Small intestine (tissue), 7 donors: ENCODE results near the gene GSX1. TPM values are rescaled to one million over a fixed set of nuclear protein-coding genes. Genes with fewer than 3 reads are reported as not detected.

ENCODE experiments used
- DNase-seq, 2 donors: peaks; one replicate each; pipeline versions ENCODE4 v3.0.0 to v3.0.0-alpha.2; 2013
- FAIRE-seq: peaks from 2 replicates; lab custom pipeline; 2012; peaks lifted over from hg19 to GRCh38; lab: Jason Lieb, UNC
- H3K27ac ChIP-seq, 3 donors: one replicate each; pipeline ENCODE4 v1.5.1; 2013; ENCODE audit warnings: low read length in 2 of 3, mild to moderate bottlenecking in 2 of 3, control low read depth in 1 of 3, inconsistent platforms in 1 of 3, low read depth in 1 of 3, moderate library complexity in 1 of 3
- H3K27me3 ChIP-seq, 3 donors: one replicate each; pipeline ENCODE4 v1.6.1; 2013; ENCODE audit warnings: low read length in 3 of 3, inconsistent platforms in 1 of 3; ENCODE audit not compliant: control insufficient read depth in 3 of 3, insufficient read depth in 3 of 3
- H3K36me3 ChIP-seq, 3 donors: one replicate each; pipeline ENCODE4 v1.6.1; 2013; ENCODE audit warnings: low read length in 3 of 3, inconsistent platforms in 1 of 3, low read depth in 1 of 3, mild to moderate bottlenecking in 1 of 3, moderate library complexity in 1 of 3; ENCODE audit not compliant: control insufficient read depth in 3 of 3, insufficient read depth in 2 of 3
- H3K4me1 ChIP-seq, 3 donors: one replicate each; pipeline ENCODE4 v1.6.1; 2013; ENCODE audit warnings: low read length in 2 of 3, inconsistent platforms in 1 of 3, low read depth in 1 of 3, mild to moderate bottlenecking in 1 of 3, moderate library complexity in 1 of 3; ENCODE audit not compliant: control insufficient read depth in 3 of 3, insufficient read depth in 2 of 3
- H3K4me3 ChIP-seq, 3 donors: one replicate each; pipeline ENCODE4 v1.5.1; 2013; ENCODE audit warnings: low read length in 3 of 3, control low read depth in 1 of 3, inconsistent platforms in 1 of 3, low read depth in 1 of 3, mild to moderate bottlenecking in 1 of 3, moderate library complexity in 1 of 3
- H3K9me3 ChIP-seq, 2 donors: one replicate each; pipeline ENCODE4 v1.6.1; 2013; ENCODE audit warnings: low read depth in 1 of 2, low read length in 1 of 2; ENCODE audit not compliant: control insufficient read depth in 2 of 2, insufficient read depth in 1 of 2
- WGBS, 3 donors: extraction: QIAGEN DNeasy Blood & Tissue Kit; methylation state at CpG; one replicate each; pipeline ENCODE4 v1.1.7; 2013; 5-methylcytosine and 5-hydroxymethylcytosine counted together
- polyA plus RNA-seq, 4 donors: library from polyadenylated mRNA; stranded (reverse) in 3 of 4; unstranded in 1 of 4; fragments of 200-250 nt in 3 of 4; fragments of 120-200 nt in 1 of 4; gene quantifications; one replicate each; pipeline versions ENCODE4 v1.2.1 to v1.2.3, GENCODE V29; 2013
- donor health status: healthy with polysubstance abuse.
- donor health status: control.
- donor health status: control.
- donor health status: Bipolar disorder and iron deficiency.
- donor health status: healthy.

The GSX1 gene
- polyA plus RNA-seq, 4 donors: not detected

- FAIRE-seq: no peak
- WGBS, 3 donors: 3 to 8% (median 4%) methylated on average over 21 to 23 of the region's 23 CpGs
- no peak overlapping the region for H3K27ac ChIP-seq
- no peaks in the 10 kb centered on the region for H3K36me3 ChIP-seq
- peaks cover 3 to 20% (median 10%) of the 10 kb centered on the region in 3 donors for H3K4me1 ChIP-seq
- H3K27me3 ChIP-seq: peaks cover 12 to 71% (median 57%) of the 10 kb centered on the region in 3 donors
- H3K9me3 ChIP-seq: peaks cover 0 to 3% of the 10 kb centered on the region in 2 donors
- no peak overlapping the region for H3K4me3 ChIP-seq
- no peak for DNase-seq
These were observed 1.8 kb upstream of the GSX1 start for GRCh38 chr13:27790523-27790922.

- Histone ChIP-seq H3K4me1 (peaks cover 3 to 20% (median 10%) of the 10 kb centered on the region in 3 donors), H3K36me3 (no peaks in the 10 kb centered on the region), H3K4me3 (peak overlapping the region in 2 of 3 donors; percentile 30 to 38), H3K27me3 (peaks cover 16 to 79% (median 61%) of the 10 kb centered on the region in 3 donors), H3K27ac (no peak overlapping the region), H3K9me3 (peaks cover 0 to 3% of the 10 kb centered on the region in 2 donors)
- no peak for FAIRE-seq
- no peak for DNase-seq
- WGBS, 3 donors: 6 to 13% (median 9%) methylated on average over 36 of the region's 36 CpGs
These were observed 960 bp upstream of the GSX1 start for GRCh38 chr13:27791146-27791900.

DNA sequence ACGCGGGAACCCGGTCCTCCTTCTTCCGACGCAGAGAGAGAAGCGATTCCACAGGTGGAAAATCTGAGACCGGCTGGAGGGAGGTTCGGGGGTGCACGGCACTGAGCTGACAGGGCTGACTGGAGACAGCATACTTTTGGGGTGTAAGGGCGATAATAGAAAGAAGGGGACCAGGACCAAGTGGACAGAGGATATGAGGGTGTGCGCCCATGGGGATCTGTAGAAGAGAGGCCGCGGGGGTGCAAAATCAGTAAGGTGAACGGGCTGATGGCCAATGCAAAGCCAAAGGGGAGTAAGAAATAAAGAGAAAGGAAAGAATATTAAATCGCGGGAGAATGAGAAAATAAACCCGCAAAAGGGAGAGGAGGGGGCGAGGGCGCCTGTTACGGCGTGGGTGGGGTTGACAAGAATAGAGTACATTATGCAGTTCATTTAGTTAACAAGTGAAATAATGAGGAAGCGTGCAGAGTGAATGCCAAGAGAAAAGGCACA is 336 bp upstream of the GSX1 start:
- no peak overlapping the region for H3K4me3 ChIP-seq
- 15 to 22% (median 17%) methylated on average over 22 of the region's 22 CpGs for WGBS, 3 donors

DNA sequence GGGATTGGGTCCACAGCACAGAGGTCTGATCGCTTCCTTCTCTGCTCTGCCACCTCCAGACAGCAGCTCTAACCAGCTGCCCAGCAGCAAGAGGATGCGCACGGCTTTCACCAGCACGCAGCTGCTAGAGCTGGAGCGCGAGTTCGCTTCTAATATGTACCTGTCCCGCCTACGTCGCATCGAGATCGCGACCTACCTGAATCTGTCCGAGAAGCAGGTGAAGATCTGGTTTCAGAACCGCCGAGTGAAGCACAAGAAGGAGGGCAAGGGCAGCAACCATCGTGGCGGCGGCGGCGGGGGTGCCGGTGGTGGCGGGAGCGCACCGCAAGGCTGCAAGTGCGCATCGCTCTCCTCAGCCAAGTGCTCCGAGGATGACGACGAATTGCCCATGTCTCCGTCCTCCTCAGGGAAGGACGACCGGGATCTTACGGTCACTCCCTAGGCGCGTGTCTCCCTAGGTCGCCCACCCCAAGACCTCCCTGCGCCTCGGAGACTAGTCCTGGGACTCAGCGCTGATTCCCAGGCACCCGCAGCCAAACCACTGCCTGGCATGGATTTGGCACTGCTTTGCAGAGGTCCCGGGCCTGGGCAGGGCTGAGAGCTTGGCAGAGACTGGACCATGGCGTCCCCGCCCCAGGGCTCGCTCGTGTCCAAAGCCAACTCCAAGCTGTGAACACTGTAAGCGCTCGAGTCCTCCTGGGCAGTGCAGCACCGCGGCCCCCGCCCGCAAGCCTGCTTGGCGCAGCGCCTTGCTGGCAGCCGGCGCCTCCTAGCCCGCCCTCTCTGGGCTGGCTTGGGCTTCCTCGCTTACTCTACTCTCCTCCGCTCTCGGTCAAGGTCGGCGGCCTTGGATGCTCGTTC is 1.5 kb downstream of the GSX1 start:
- peaks cover 0 to 3% of the 10 kb centered on the region in 2 donors for H3K9me3 ChIP-seq
- no peak overlapping the region for H3K4me3 ChIP-seq
- DNase-seq (peak in 1 of 2 donors; percentile 26), FAIRE-seq (no peak)
- H3K4me1 ChIP-seq: peaks cover 3 to 25% (median 10%) of the 10 kb centered on the region in 3 donors
- peaks cover 23 to 93% (median 53%) of the 10 kb centered on the region in 3 donors for H3K27me3 ChIP-seq
- H3K36me3 ChIP-seq: no peaks in the 10 kb centered on the region
- WGBS, 3 donors: 7 to 14% (median 11%) methylated on average over 59 to 63 of the region's 63 CpGs
- no peak overlapping the region for H3K27ac ChIP-seq

More for the DNA sequence above, 336 bp upstream of the GSX1 start:
- Histone ChIP-seq H3K27me3 (peaks cover 20 to 85% (median 61%) of the 10 kb centered on the region in 3 donors), H3K36me3 (no peaks in the 10 kb centered on the region), H3K4me1 (peaks cover 3 to 23% (median 10%) of the 10 kb centered on the region in 3 donors), H3K27ac (no peak overlapping the region), H3K9me3 (peaks cover 0 to 3% of the 10 kb centered on the region in 2 donors)
- FAIRE-seq (no peak), DNase-seq (no peak)

DNA sequence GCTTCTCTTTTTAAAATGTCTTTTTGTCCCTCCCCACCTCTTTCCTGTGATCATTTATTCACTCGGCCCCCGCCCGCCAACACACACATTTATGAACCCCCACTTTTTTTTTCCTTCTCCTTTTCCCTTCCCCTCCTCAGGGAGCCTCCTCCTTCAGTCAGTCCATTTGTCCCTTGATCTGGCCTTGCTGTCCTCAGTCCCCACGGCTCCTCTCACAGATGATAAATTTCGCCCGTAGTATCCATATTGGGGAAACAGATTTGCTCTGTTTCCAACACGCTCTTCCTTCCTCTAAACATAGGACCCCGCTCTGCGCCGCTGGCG is 2.0 kb downstream of the GSX1 start:
- peaks cover 3 to 25% (median 10%) of the 10 kb centered on the region in 3 donors for H3K4me1 ChIP-seq
- WGBS, 3 donors: 6 to 18% (median 16%) methylated on average over 11 of the region's 11 CpGs
- no peaks in the 10 kb centered on the region for H3K36me3 ChIP-seq
- DNase-seq: no peak
- no peak overlapping the region for H3K4me3 ChIP-seq
- no peak for FAIRE-seq
- no peak overlapping the region for H3K27ac ChIP-seq
- peaks cover 0 to 3% of the 10 kb centered on the region in 2 donors for H3K9me3 ChIP-seq
- peaks cover 23 to 91% (median 48%) of the 10 kb centered on the region in 3 donors for H3K27me3 ChIP-seq

GRCh38 chr13:27794921-27795717 is 2.8 kb downstream of the GSX1 start:
- Histone ChIP-seq H3K4me3 (no peak overlapping the region), H3K27ac (no peak overlapping the region), H3K36me3 (no peaks in the 10 kb centered on the region), H3K9me3 (peaks cover 0 to 3% of the 10 kb centered on the region in 2 donors), H3K27me3 (peaks cover 23 to 91% (median 50%) of the 10 kb centered on the region in 3 donors), H3K4me1 (peaks cover 3 to 23% (median 7%) of the 10 kb centered on the region in 3 donors)
- no peak for DNase-seq
- 6 to 12% (median 7%) methylated on average over 43 to 44 of the region's 44 CpGs for WGBS, 3 donors
- FAIRE-seq: no peak

- Histone ChIP-seq H3K27me3 (peaks cover 23 to 92% (median 49%) of the 10 kb centered on the region in 3 donors), H3K9me3 (peaks cover 0 to 3% of the 10 kb centered on the region in 2 donors), H3K4me3 (no peak overlapping the region), H3K4me1 (peaks cover 0 to 21% (median 4%) of the 10 kb centered on the region in 3 donors), H3K36me3 (no peaks in the 10 kb centered on the region), H3K27ac (no peak overlapping the region)
- no peak for FAIRE-seq
- no peak for DNase-seq
- WGBS, 3 donors: 6 to 20% (median 14%) methylated on average over 6 of the region's 6 CpGs
These were observed 3.4 kb downstream of the GSX1 start for GRCh38 chr13:27795718-27796019.
